Choroid plexus epithelial cell (primary cell): ENCODE measurements around the gene PRMT5.
A peak's percentile ranks its signal among the peaks of the same experiment; 100 is the strongest.

Source experiments
- DNase-seq: peaks from one replicate; pipeline ENCODE4 v3.0.0-alpha.2; 2010; ENCODE audit warnings: low read depth
- H3K4me3 ChIP-seq: 2 replicates; pipeline ENCODE4 v1.5.1; 2011; ENCODE audit warnings: low read depth, mild to moderate bottlenecking, control low read depth, low read length, moderate library complexity
- TF ChIP-seq, protein P1 (sequence below): conservative IDR thresholded peaks from 2 replicates; pipeline ENCODE4 v1.5.1; 2011; ENCODE audit warnings: low read depth, mild to moderate bottlenecking, control low read depth, inconsistent platforms, low read length, moderate library complexity

The PRMT5 gene

DNA sequence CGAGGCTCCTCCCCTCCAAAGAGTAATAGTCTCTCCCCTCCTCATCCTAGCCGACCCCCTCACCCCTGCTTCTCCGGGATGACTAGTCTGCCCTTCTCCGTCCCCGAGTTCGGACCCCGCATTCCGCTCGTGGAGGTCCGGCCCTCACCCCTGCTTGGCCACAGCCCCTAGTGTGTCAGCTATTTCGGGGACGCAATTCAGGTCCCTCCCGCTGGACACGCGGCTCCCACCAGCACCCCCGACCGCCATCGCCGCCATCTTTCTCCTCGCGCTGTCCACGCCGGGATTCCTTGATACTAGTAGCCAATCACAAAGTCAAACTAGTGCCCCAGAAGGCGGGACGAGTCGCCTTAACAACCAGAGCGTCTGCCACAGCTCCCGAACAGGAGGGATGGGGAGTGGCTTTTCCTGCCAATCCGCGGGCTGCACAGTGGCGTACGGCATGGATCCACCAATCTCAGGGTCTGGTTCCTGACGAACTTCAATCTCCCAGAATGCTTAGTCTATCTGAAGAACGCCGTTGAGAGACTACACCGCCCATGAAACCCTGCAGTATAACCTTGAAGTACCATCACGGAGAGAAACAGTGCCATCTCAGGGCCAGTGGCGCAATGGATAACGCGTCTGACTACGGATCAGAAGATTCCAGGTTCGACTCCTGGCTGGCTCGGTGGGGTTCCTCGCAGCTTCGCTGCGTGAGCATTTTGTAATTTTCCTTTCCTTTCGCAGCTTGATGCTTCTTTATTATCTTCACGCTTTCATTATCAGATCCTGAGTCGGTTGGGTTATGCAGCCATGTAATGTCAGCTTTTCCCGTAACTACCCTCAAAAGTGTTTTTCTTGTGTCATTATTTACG lies at the start of gene PRMT5:
TSS of gene PRMT5 (minus strand) at position 273 of the 857 bp plus-strand sequence. CDS start at position 258, 15 bp downstream.
- TF ChIP-seq, protein P1, sequence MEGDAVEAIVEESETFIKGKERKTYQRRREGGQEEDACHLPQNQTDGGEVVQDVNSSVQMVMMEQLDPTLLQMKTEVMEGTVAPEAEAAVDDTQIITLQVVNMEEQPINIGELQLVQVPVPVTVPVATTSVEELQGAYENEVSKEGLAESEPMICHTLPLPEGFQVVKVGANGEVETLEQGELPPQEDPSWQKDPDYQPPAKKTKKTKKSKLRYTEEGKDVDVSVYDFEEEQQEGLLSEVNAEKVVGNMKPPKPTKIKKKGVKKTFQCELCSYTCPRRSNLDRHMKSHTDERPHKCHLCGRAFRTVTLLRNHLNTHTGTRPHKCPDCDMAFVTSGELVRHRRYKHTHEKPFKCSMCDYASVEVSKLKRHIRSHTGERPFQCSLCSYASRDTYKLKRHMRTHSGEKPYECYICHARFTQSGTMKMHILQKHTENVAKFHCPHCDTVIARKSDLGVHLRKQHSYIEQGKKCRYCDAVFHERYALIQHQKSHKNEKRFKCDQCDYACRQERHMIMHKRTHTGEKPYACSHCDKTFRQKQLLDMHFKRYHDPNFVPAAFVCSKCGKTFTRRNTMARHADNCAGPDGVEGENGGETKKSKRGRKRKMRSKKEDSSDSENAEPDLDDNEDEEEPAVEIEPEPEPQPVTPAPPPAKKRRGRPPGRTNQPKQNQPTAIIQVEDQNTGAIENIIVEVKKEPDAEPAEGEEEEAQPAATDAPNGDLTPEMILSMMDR, result no peak
- DNase-seq, result peak; percentile 100
- peak within 1 kb of the TSS; percentile 100 for H3K4me3 ChIP-seq

DNA sequence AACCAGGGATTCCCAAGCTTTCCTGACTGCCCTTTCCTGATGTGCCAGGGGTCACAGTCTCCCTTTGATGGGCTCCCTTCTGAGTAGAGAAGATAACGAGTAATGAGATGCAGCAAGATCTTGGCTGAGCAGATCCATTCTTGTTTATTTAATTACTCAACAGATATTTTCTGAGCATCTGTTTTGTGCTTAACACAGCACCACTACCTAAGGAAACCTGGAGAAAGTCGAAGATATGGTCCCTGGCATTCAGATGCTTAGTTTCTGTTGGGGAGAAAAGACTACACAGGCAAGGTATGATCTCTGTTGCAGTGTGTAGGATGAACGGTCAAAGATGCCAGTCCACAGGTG lies 49.3 kb upstream of the PRMT5 start:
- H3K4me3 ChIP-seq, result no peak overlapping the region
- TF ChIP-seq, protein P1, result no peak
- no peak for DNase-seq

DNA sequence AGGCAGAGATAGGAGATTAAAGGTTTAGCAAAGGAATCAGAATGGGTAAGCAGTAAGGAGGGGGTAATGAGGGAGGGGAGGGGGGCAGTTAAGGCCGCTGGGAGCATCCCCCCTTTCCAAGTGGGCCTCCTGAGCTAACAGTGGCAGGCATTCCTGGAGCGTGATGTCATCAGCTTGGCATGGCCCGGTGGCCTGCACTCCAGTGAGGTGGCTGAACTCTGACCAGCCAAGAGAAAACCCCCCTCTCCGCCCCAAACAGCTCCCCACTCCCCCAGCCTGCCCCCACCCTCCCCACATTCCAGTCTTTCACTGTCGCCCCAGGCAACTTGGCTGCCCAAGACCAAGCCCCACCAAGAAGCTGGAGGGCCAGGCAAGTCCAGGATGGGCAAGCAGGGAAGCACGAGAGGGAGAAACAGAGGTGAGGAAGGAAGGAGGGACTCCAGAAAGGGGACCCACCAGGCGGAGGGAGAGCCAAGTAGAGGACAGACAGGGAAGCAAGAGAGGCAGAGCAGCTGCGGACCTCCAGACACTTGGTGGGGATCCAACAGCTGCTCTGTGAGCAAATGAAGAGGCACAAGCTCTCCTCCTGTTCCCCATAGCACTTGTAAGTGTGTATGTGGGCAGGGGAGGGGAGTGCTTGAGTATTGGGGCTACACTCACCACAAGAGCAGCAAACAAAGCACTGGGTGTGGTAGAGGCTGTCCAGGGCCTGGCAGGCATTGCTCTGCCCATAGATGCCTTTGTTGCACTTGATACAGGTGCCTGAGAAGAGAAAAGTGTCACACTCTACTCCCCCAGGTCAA lies 48.7 kb upstream of the PRMT5 start:
- peak; percentile 31 for DNase-seq
- TF ChIP-seq, protein P1, result no peak
- no peak overlapping the region for H3K4me3 ChIP-seq

DNA sequence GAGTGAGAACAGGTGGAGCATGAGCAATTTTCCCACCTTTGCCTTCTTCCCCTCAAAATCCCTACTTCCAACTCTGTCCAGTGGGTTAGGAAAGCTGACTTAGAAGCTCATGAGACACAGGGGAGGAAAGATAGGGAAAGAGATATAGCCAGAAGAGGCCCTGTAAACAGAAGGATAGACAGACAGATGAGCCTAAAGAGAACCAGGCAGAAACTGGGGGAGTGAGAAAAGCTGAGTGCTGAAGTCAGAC lies 48.2 kb upstream of the PRMT5 start:
- TF ChIP-seq, protein P1, result no peak
- no peak for DNase-seq
- no peak overlapping the region for H3K4me3 ChIP-seq

DNA sequence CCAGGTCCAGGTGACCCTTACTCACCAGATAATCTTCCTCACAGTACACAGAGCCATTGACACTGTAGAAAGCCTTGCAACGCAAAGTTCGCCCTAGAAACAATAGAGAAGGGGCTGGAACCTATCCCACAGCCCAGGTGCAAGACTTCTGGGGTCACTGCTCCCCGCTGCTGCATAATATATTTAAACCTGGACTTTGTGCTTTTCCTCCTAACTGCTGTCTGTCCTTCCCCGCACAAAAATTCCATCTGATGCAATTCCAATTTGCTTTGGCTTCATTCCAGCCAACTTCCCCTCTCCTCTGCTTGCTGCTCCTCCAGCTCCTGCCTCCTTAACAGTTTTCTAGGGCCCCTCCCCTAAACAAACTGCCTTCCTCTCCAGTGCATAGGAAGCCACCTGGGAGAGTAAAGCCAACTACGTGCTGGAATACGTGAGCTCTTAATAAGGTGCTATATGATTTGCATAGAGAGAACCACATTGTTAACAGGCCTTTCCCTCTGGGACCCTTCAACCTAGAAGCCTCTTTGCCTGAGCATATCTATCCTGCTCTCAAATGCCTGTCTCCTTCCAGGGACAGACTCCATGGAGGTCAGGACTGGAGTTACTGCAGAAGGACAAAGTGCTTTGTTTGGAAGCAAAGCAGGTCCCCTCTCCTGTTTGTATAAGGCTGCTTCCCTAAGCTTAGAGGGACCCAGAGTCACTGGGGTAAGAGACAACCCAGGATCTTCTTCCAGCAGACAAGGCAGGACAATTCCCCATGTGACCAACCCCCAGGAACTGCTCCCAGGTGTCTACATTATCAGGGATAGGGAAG lies 47.7 kb upstream of the PRMT5 start:
- peak; percentile 71 for DNase-seq
- TF ChIP-seq, protein P1, result no peak
- no peak overlapping the region for H3K4me3 ChIP-seq

DNA sequence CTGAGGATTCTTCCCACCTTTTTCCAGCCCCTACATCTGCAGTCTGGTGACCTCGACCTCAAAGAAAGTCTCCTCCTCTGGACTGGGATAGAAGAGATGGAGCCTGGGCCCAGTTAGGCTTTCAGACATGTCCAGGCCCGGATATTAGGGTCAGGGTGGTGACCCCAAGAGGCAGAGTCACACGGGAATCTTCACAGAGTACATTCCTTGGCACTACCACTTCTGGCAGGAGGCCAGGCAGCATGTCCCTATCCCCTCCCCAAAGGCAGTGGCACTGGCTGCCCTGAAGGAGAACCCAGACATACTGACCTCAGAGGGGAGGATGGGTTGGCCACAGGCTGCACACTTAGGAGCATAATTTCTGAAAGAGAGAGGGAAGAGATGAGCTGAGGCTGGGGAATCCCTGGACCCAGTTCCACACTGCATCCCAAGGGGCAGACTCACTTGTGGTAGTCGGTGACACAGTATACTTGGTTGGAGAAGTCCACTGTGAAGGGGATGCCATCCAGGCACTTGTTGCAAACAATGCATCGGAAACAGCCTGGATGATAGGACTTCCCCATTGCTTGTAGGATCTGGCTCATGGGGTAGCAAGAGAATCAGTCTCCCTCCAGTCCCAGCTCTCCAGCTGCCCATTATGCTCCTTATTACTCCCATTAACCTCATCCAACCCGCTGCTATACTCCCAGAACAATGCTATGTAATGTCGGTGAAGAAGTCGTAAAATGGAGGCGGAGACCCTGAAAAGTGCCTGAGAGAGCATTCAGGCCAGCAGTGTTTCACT lies 45.5 kb upstream of the PRMT5 start:
- TF ChIP-seq, protein P1, result no peak
- no peak overlapping the region for H3K4me3 ChIP-seq
- no peak for DNase-seq
